ENCODE measurements around the gene USP15. TPM values are rescaled to one million over a fixed set of nuclear protein-coding genes. Genes with fewer than 3 reads are reported as not detected.
"Not testable (repeated sequence)": the region's sequence is repeated elsewhere in the genome, so short reads cannot be mapped to it uniquely, and the experiment has no call there.

Gene USP15
- polyA plus RNA-seq, 1 donor, result 40.2 TPM

GRCh38 chr12:62375603-62376002 lies 115.4 kb downstream of the USP15 start:
- no peak for DNase-seq

DNA sequence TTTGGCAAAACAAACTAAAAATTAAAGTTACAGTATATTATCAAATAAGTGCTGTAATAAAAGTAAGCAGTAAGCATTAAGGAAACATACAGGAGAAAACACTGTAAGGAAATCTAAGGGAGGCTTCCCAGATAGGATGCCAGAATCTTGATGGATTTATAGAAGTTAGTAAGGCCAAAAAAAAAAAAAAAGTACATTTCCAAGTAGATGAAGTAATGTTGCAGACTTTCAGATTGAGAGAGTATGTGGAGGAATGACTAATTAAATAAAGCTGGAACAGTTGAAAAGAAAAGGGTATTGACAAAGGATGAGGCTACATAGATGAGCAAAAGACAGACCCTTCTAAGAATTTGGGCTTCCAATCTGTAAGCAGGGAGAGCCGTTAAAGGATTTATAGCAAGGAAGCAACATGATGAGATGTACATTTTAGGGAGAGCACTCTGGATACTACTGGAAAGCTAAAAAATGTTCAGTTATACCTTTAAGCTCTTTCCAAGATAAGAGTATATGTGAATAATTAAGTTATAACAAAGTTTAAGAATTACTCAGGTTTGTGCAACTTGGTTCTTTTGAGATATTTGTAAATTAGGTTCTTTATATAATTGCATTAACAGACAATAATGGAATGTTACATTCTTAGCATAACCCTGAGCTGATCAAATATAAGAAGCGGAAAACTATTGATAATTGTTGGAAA lies 119.0 kb downstream of the USP15 start:
- DNase-seq, result peak; percentile 21

DNA sequence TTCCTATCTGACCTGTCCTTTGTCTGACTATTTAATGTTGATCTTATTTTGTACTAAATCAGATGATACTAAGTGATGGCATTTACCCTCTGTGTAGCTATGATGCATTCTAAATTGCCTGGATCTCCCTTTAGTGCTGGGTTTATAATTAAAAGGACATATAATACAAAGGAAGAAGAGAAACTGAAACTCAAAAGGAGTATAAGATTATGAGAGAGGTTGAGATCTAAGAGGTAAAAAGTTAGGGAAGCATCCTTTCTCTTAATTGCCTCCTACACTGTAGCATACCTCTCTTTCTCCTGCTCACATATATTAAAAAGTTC lies 119.5 kb downstream of the USP15 start:
- no peak for DNase-seq

GRCh38 chr12:62382526-62382925 lies 122.3 kb downstream of the USP15 start:
- DNase-seq, result no peak

- no peak for DNase-seq
Observed at GRCh38 chr12:62396750-62397149, 136.5 kb downstream of the USP15 start.

GRCh38 chr12:62400135-62400534 lies 139.9 kb downstream of the USP15 start:
- no peak for DNase-seq

GRCh38 chr12:62401631-62402030 lies 141.4 kb downstream of the USP15 start:
- DNase-seq, result no peak

DNA sequence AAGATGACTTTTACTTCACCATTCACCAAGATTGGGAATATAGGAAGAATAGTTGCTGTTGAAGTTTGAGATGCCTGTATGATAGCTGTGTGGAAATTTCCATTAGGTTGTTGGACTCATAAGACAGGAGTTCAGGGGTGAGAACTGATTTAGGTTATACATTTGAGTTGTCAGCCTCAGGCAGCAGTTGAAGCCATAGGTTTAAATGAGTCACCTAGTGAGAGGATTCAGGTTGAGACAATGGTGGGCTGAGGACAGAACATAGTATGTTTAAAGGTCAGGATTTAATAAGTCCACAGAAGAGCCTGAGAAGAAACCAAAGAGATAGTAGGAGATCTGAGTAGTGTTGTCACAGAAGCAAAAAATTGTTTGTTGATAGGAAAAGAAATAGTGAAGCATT lies 142.8 kb downstream of the USP15 start:
- DNase-seq, result no peak

- no peak for DNase-seq
Observed at GRCh38 chr12:62407587-62407986, 147.4 kb downstream of the USP15 start.

- no peak for DNase-seq
Observed at GRCh38 chr12:62409068-62409467, 148.9 kb downstream of the USP15 start.

- no peak for DNase-seq
Observed at GRCh38 chr12:62414180-62414579, 154.0 kb downstream of the USP15 start.

GRCh38 chr12:62426089-62426488 lies 165.9 kb downstream of the USP15 start:
- DNase-seq, result no peak

- no peak for DNase-seq
Observed at GRCh38 chr12:62429457-62429856, 169.3 kb downstream of the USP15 start.

DNA sequence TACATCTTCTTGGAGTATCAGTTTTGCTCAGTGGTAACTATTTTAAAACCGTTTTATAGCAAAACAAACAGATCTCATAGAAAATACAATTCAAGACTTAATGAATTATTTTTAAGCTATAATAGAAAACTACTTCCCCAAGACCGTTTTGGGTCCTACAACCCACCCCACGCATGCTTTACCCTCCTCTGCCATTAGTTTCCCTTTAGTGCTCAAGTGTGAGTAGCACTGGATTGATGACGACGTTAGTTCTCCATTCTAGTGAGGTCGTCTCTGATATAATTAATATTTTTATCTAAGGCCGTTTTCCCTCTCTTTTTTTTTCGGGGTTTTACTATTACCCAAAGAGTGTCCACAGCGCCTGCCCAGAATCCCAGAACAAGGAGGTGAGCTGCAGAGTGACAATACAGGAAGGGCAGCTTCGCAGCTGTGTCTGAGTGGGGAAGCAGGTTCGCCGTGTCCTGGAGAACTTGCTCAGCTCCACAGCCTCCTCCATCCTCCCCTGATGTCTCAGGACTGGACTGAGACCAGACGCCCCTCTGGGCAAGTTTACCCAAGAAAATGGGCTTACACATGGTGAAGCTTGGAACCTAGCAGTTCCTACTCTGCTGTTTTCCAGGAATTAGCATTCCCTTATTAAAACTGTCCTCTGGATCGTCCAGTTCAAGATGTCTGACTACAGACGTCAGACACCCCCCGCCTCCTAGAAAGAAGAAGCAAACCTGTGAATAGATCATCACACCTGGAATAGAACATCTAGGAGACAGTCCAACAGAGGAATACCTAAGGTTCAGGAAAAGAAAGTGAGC lies 174.5 kb downstream of the USP15 start:
- DNase-seq, result peak; percentile 2

- peak; percentile 37 for DNase-seq
Observed at GRCh38 chr12:62435303-62436163, 175.3 kb downstream of the USP15 start.

- no peak for DNase-seq
Observed at GRCh38 chr12:62436164-62436503, 175.9 kb downstream of the USP15 start.

DNA sequence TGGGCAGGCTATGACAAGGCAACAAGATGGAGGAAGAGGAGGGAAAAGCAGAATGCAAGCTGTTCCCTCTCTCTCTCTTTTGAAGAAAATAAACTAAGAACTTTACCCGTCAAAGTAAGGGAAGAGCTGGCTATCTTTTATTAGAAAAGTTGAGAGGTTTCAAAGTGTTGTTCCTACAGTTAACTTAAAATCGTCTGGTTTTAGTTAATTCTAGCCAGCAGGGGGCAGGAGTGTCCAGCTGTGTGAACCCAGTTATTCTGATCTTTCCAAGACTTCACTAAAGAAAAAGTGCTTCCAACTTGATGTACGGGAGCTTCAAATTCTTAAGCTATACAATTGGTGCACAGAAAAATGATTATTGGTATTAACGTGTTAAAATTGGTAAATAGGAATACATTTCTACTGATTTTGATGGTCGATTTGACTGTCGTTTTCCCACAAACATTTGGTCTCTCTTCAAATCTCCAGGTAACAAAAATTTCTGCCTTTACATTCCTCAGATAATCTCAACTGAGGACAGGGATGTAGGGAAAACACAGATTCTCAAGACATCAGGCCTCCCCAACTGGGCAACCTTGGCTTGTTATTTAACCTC lies 178.0 kb downstream of the USP15 start:
- DNase-seq, result peak; percentile 59

GRCh38 chr12:62446754-62447452 lies 186.7 kb downstream of the USP15 start:
- DNase-seq, result no peak

GRCh38 chr12:62448436-62448835 lies 188.2 kb downstream of the USP15 start:
- no peak for DNase-seq

DNA sequence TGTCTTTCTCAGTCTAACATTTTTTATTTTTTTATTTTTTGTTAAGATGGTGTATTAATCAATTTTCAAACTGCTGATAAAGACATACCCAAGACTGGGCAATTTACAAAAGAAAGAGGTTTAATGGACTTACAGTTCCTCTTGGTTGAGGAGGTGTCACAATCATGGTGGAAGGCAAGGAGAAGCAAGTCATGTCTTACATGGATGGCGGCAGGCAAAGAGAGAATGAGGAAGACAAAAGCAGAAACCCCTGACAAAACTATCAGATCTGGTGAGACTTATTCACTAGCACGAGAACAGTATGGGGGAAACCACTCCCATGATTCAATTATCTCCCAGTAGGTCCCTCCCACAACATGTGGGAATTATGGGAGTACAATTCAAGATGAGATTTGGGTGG lies 195.2 kb downstream of the USP15 start:
- DNase-seq, result not testable (repeated sequence)

DNA sequence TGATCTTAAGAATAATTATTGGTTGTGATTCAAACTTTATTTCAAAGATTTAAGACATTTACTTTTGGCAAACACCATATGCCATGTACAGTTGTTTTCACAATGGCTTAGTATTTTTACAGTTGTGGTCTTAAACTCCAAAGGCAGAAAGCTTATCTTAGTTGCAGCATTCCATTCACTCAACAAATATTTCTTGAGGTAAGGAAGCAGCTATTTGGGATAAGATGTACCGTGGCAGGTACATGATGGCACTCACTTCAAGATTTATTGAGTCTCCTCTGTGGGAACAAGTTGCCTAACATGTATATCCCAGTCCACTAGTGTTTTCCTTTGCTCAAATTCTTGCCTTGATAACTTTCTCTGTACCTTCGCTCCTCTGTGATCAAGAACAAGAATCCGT lies 198.4 kb downstream of the USP15 start:
- no peak for DNase-seq

DNA sequence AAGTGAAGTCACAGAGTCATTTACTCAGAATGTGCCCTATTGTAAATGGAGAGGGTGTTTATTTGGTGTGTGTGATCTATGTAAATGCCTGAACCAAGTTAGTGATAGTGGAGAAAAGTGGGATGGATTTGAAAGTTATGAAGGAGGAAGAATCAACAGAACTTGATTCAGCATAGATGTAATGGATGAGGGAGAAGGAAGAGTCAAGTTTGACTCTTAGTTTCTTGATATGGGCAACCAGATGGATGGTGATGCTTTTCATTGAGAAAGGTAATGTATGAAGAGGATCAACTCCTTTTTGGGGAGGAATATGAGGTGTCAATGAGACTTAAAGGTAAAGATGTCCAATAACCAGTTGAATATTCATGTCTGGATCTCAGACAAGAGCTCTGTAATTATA lies 199.8 kb downstream of the USP15 start:
- DNase-seq, result no peak

Measured in hindlimb muscle (tissue), 1 donor.